SK-N-SH (cell line): ENCODE results near the gene STATH. TPM values are rescaled to one million over a fixed set of nuclear protein-coding genes. Genes with fewer than 3 reads are reported as not detected.

Experiments
- CTCF ChIA-PET: fragments of 300-600, 350-600 bp; formaldehyde crosslinking; extraction: SDS; loops from one replicate; lab custom pipeline; 2021; lab: Yijun Ruan, JAX
- POLR2A ChIA-PET: fragments of 350-600 bp; sonication (Branson Sonifier 250); formaldehyde crosslinking; extraction: SDS; loops from one replicate; lab custom pipeline; 2020; ENCODE audit warnings: antibody characterized with exemption, inconsistent platforms; lab: Yijun Ruan, JAX
- DNase-seq: peaks from one replicate; pipeline ENCODE4 v3.0.0; 2012
- H2AFZ ChIP-seq: fragments of 200-600 bp; sonication (generic); 2 replicates; pipeline ENCODE4 v1.8.1; 2016; ENCODE audit warnings: antibody characterized with exemption, mild to moderate bottlenecking, low read depth
- H3F3A ChIP-seq: fragments of 200-600 bp; sonication (generic); replicated peaks from 2 replicates; pipeline ENCODE3; 2016; ENCODE audit warnings: antibody characterized with exemption, mild to moderate bottlenecking; ENCODE audit not compliant: insufficient read depth
- H3K27ac ChIP-seq, 2 experiments: fragments of 200-500 bp in 1 of 2; fragments of 200-600 bp in 1 of 2; sonication (Bioruptor generic) in 1 of 2; sonication (generic), shearing (Covaris generic) in 1 of 2; 2 replicates each; pipeline versions ENCODE4 v1.5.1 to v1.6.1; 2014 to 2016; ENCODE audit warnings: low read depth in 2 of 2, inconsistent platforms in 1 of 2, low read length in 1 of 2, mild to moderate bottlenecking in 1 of 2, mixed read lengths in 1 of 2
- H3K27me3 ChIP-seq: fragments of 200-600 bp; sonication (generic), shearing (Covaris generic); 2 replicates; pipeline ENCODE4 v1.6.1; 2016; ENCODE audit warnings: mixed run types; ENCODE audit not compliant: insufficient read depth
- H3K36me3 ChIP-seq, 2 experiments: fragments of 200-500 bp in 1 of 2; fragments of 200-600 bp in 1 of 2; sonication (Bioruptor generic) in 1 of 2; sonication (generic) in 1 of 2; replicated peaks in 1 of 2; 2 replicates each; pipeline versions ENCODE3 to v1.5.1; 2014 to 2016; ENCODE audit warnings: low read length in 1 of 2, mild to moderate bottlenecking in 1 of 2; ENCODE audit not compliant: insufficient read depth in 2 of 2, control insufficient read depth in 1 of 2
- H3K4me1 ChIP-seq, 2 experiments: fragments of 200-500 bp in 1 of 2; fragments of 200-600 bp in 1 of 2; sonication (Bioruptor generic) in 1 of 2; sonication (generic), shearing (Covaris generic) in 1 of 2; 2 replicates each; pipeline versions ENCODE4 v1.5.1 to v1.6.1; 2014 to 2016; ENCODE audit warnings: low read depth in 1 of 2, low read length in 1 of 2, mixed run types in 1 of 2; ENCODE audit not compliant: insufficient read depth in 2 of 2, control insufficient read depth in 1 of 2
- H3K4me2 ChIP-seq: fragments of 200-600 bp; sonication (generic), shearing (Covaris generic); 2 replicates; pipeline ENCODE4 v1.6.1; 2017; ENCODE audit warnings: mixed run types
- H3K4me3 ChIP-seq, 2 experiments: fragments of 200-500 bp in 1 of 2; fragments of 200-600 bp in 1 of 2; sonication (Bioruptor generic) in 1 of 2; sonication (generic), shearing (Covaris generic) in 1 of 2; 2 replicates each; pipeline versions ENCODE4 v1.5.1 to v1.8.1; 2014 to 2016; ENCODE audit warnings: low read depth in 2 of 2, inconsistent platforms in 1 of 2, low read length in 1 of 2, mild to moderate bottlenecking in 1 of 2, mixed read lengths in 1 of 2, moderate library complexity in 1 of 2
- H3K79me2 ChIP-seq: fragments of 200-600 bp; sonication (generic); 2 replicates; pipeline ENCODE4 v1.8.1; 2017; ENCODE audit warnings: mild to moderate bottlenecking; ENCODE audit not compliant: insufficient read depth
- H3K9ac ChIP-seq: fragments of 200-600 bp; sonication (generic); 2 replicates; pipeline ENCODE4 v1.6.1; 2017; ENCODE audit warnings: mixed run types
- H3K9me2 ChIP-seq: fragments of 200-600 bp; sonication (generic); 2 replicates; pipeline ENCODE4 v1.6.1; 2017; ENCODE audit warnings: mixed run types
- H3K9me3 ChIP-seq: fragments of 200-600 bp; sonication (generic); 2 replicates; pipeline ENCODE4 v1.6.1; 2017; ENCODE audit warnings: mixed run types, mild to moderate bottlenecking, moderate library complexity
- H4K20me1 ChIP-seq: fragments of 200-600 bp; sonication (generic); 2 replicates; pipeline ENCODE4 v1.6.1; 2017; ENCODE audit warnings: mild to moderate bottlenecking, mixed run types; ENCODE audit not compliant: insufficient read depth
- CTCF ChIP-seq: fragments of 200-600 bp; sonication (generic); IDR thresholded peaks from 2 replicates; pipeline ENCODE4 v1.6.1; 2017; ENCODE audit warnings: antibody characterized with exemption, mild to moderate bottlenecking, moderate library complexity
- EP300 ChIP-seq, 2 experiments: IDR thresholded peaks; 2 replicates each; pipeline versions ENCODE4 v1.4.0 to v1.6.1; 2012; ENCODE audit warnings: borderline replicate concordance in 1 of 2, low read depth in 1 of 2, low read length in 1 of 2
- EZH2phosphoT487 ChIP-seq: fragments of 200-600 bp; sonication (generic); IDR thresholded peaks from 2 replicates; pipeline ENCODE4 v1.6.1; 2017; ENCODE audit warnings: low read depth, mixed run types, mild to moderate bottlenecking, antibody characterized with exemption, moderate library complexity, borderline replicate concordance
- FOSL2 ChIP-seq: IDR thresholded peaks from 2 replicates; pipeline ENCODE4 v1.4.0; 2012; ENCODE audit warnings: low read depth, mild to moderate bottlenecking, moderate library complexity, borderline replicate concordance
- IRF3 ChIP-seq: fragments of 150-350 bp; IDR thresholded peaks from 2 replicates; pipeline ENCODE4 v1.6.1; 2016; ENCODE audit warnings: mild to moderate bottlenecking, low read depth, low read length
- MEF2A ChIP-seq: IDR thresholded peaks from 2 replicates; pipeline ENCODE4 v1.4.0; 2012; ENCODE audit warnings: low read depth, borderline replicate concordance
- NFIC ChIP-seq: IDR thresholded peaks from 2 replicates; pipeline ENCODE4 v1.4.0; 2012; ENCODE audit warnings: borderline replicate concordance
- NRF1 ChIP-seq: IDR thresholded peaks from 2 replicates; pipeline ENCODE4 v1.6.1; 2012; ENCODE audit warnings: low read depth, mild to moderate bottlenecking, low read length
- POLR2AphosphoS5 ChIP-seq: IDR thresholded peaks from 2 replicates; pipeline ENCODE4 v1.6.1; 2012; ENCODE audit warnings: low read depth, low read length
- RXRA ChIP-seq: IDR thresholded peaks from 2 replicates; pipeline ENCODE4 v1.4.0; 2012; ENCODE audit warnings: low read depth, mild to moderate bottlenecking, borderline replicate concordance
- SIN3A ChIP-seq: IDR thresholded peaks from 2 replicates; pipeline ENCODE4 v1.6.1; 2012; ENCODE audit warnings: low read depth, mild to moderate bottlenecking, low read length, moderate library complexity, borderline replicate concordance
- SMC3 ChIP-seq: IDR thresholded peaks from 2 replicates; pipeline ENCODE4 v1.6.1; 2012; ENCODE audit warnings: low read depth, low read length, improper control_type of control experiment
- TAF1 ChIP-seq: IDR thresholded peaks from 2 replicates; pipeline ENCODE4 v1.6.1; 2012; ENCODE audit warnings: low read depth, mild to moderate bottlenecking, low read length, moderate library complexity, borderline replicate concordance
- TCF12 ChIP-seq: IDR thresholded peaks from 2 replicates; pipeline ENCODE4 v1.4.0; 2012
- TEAD4 ChIP-seq: IDR thresholded peaks from 2 replicates; pipeline ENCODE4 v1.4.0; 2012; ENCODE audit warnings: mild to moderate bottlenecking, borderline replicate concordance; ENCODE audit not compliant: insufficient read depth
- WGBS: methylation state at CpG from one replicate; pipeline ENCODE4 v1.1.6; 2017; ENCODE audit warnings: low lambda C conversion rate; 5-methylcytosine and 5-hydroxymethylcytosine counted together
- polyA plus RNA-seq, 3 experiments: library from polyadenylated mRNA; depleted of rRNA; stranded (reverse); fragments of >200 nt; gene quantifications; 2 replicates each; pipeline ENCODE4 v1.2.3, GENCODE V29; 2012
- TF ChIP-seq, protein P1 (sequence below): IDR thresholded peaks from 2 replicates; pipeline ENCODE4; 2012
- TF ChIP-seq, protein P2 (sequence below): IDR thresholded peaks from 2 replicates; pipeline ENCODE4 v1.4.0; 2012; ENCODE audit warnings: low read depth, borderline replicate concordance

STATH gene
- polyA plus RNA-seq, 1 of the 3 experiments (the other 2 are of a cell fraction) = not detected

DNA sequence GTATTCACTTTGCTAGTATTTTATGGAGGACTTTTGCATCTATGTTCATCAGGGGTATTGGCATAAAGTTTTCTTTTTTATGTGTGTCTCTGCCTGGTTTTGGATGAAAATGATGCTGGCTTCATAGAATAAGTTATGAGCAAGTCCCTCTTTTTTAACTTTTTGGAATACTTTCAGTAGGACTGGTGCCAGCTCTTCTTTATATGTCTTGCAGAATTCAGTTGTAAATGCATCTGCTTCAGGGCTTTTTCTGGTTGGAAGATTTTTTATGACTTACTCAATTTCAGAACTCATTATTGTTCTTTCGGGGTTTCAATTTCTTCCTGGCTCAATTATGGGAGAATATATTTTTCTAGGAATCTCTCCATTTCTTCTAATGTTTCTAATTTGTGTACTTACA is 21.1 kb upstream of the STATH start (continued):
- TF ChIP-seq EP300 (IDR thresholded peaks at IDR 0.05; ENCODE audit: borderline replicate concordance in 1 of 2, low read depth in 1 of 2, low read length in 1 of 2) = no peak
- TF ChIP-seq IRF3 = no peak
- no peak for TF ChIP-seq SMC3

- Histone ChIP-seq H2AFZ (0 out of 2 replicates have a peak overlapping the region, but pooled peaks have one; percentile 41), H3K9me2 (no peaks in the 10 kb centered on the region), H3K9ac (no peak overlapping the region), H3F3A (no peaks in the 10 kb centered on the region), H3K27ac (no peak overlapping the region), H3K27me3 (no peaks in the 10 kb centered on the region), H3K4me2 (no peak overlapping the region), H3K4me1 (no peaks in the 10 kb centered on the region), H4K20me1 (no peaks in the 10 kb centered on the region), H3K9me3 (no peaks in the 10 kb centered on the region), H3K4me3 (no peak overlapping the region), H3K79me2 (no peaks in the 10 kb centered on the region), H3K36me3 (no peaks in the 10 kb centered on the region)
- ChIA-PET POLR2A (no interaction called here), CTCF (no interaction called here)
- TF ChIP-seq NRF1 (no peak), RXRA (no peak), EP300 (IDR thresholded peaks at IDR 0.05; ENCODE audit: borderline replicate concordance in 1 of 2, low read depth in 1 of 2, low read length in 1 of 2) (no peak)
- DNase-seq = no peak
Measured at GRCh38 chr4:69977582-69977981, 18.2 kb upstream of the STATH start.

DNA sequence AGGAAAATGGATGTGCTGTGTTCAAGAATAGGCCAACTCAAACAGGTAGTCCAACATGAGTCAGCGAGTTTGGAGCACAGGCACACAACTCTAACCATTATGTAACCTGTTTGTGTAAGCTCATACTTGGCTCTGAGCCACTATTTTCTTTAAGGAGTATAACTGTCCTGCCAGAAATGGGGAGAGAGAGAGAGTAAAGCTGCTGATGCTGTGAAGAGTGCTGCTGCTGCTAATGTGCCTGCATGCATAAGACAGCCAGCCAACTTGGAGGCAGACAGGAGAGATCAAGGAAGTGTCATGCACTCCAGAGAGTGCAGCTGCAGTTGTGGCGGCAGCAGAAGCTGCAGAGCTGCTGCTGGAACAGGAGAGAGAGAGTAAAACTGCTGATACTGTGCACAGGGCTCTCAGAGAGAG is 11.7 kb upstream of the STATH start:
- Histone ChIP-seq H3K79me2 (no peaks in the 10 kb centered on the region), H3K27ac (no peak overlapping the region), H3K27me3 (no peaks in the 10 kb centered on the region), H3K4me3 (no peak overlapping the region), H3K36me3 (no peaks in the 10 kb centered on the region), H3K9me3 (no peaks in the 10 kb centered on the region), H4K20me1 (no peaks in the 10 kb centered on the region), H3K9me2 (no peaks in the 10 kb centered on the region), H3K4me2 (no peak overlapping the region), H3K4me1 (no peaks in the 10 kb centered on the region), H2AFZ (no peak overlapping the region), H3K9ac (no peak overlapping the region), H3F3A (no peaks in the 10 kb centered on the region)
- ChIA-PET POLR2A (no interaction called here), CTCF (no interaction called here)
- 7% methylated on average over 2 of the region's 2 CpGs for WGBS
- TF ChIP-seq MEF2A (no peak), SIN3A (no peak), TEAD4 (no peak), NFIC (no peak), TAF1 (no peak), POLR2AphosphoS5 (no peak), TCF12 (no peak), FOSL2 (no peak), EZH2phosphoT487 (no peak), SMC3 (no peak), NRF1 (no peak), CTCF (no peak)
- TF ChIP-seq, protein P1, sequence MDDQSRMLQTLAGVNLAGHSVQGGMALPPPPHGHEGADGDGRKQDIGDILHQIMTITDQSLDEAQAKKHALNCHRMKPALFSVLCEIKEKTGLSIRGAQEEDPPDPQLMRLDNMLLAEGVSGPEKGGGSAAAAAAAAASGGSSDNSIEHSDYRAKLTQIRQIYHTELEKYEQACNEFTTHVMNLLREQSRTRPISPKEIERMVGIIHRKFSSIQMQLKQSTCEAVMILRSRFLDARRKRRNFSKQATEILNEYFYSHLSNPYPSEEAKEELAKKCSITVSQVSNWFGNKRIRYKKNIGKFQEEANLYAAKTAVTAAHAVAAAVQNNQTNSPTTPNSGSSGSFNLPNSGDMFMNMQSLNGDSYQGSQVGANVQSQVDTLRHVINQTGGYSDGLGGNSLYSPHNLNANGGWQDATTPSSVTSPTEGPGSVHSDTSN = no peak
- TF ChIP-seq, protein P2, sequence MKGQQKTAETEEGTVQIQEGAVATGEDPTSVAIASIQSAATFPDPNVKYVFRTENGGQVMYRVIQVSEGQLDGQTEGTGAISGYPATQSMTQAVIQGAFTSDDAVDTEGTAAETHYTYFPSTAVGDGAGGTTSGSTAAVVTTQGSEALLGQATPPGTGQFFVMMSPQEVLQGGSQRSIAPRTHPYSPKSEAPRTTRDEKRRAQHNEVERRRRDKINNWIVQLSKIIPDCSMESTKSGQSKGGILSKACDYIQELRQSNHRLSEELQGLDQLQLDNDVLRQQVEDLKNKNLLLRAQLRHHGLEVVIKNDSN = no peak
- DNase-seq = no peak
